ENCODE results near the gene MAP3K12. TPM values are rescaled to one million over a fixed set of nuclear protein-coding genes. Genes with fewer than 3 reads are reported as not detected.

MAP3K12 gene
- total and polyA plus RNA-seq, 10 of the 15 experiments (the other 5 are each of a cell fraction or from before 2014, with no cell fraction given) = 0.45 to 14.9 (median 6.9) TPM

- TF ChIP-seq ZBTB40 (IDR thresholded peaks at IDR 0.05; ENCODE audit: borderline replicate concordance) (no peak), ZNF622 (IDR thresholded peaks at IDR 0.05) (no peak), CBX5 (IDR thresholded peaks at IDR 0.05; ENCODE audit: low read depth) (0 out of 2 replicates have a peak, but pooled peaks have one; percentile 45), NFXL1 (IDR thresholded peaks at IDR 0.05; ENCODE audit: borderline replicate concordance) (no peak), ATF7 (IDR thresholded peaks at IDR 0.05; ENCODE audit: low read depth) (no peak), TARDBP (IDR thresholded peaks at IDR 0.05; ENCODE audit: borderline replicate concordance) (no peak), BMI1 (IDR thresholded peaks at IDR 0.05; ENCODE audit: borderline replicate concordance) (no peak), POLR2A (IDR thresholded peaks at IDR 0.05; ENCODE audit: low read depth, low read length) (no peak), IRF4 (IDR thresholded peaks at IDR 0.05; ENCODE audit: low read depth, low read length) (0 out of 2 replicates have a peak, but pooled peaks have one; percentile 11), ZBTB4 (CRISPR knock-in tag; IDR thresholded peaks at IDR 0.05) (no peak), ZSCAN29 (IDR thresholded peaks at IDR 0.05) (no peak), POLR2AphosphoS5 (IDR thresholded peaks at IDR 0.05; ENCODE audit: low read length) (no peak), ZNF217 (IDR thresholded peaks at IDR 0.05) (no peak)
- TF ChIP-seq, protein P1, sequence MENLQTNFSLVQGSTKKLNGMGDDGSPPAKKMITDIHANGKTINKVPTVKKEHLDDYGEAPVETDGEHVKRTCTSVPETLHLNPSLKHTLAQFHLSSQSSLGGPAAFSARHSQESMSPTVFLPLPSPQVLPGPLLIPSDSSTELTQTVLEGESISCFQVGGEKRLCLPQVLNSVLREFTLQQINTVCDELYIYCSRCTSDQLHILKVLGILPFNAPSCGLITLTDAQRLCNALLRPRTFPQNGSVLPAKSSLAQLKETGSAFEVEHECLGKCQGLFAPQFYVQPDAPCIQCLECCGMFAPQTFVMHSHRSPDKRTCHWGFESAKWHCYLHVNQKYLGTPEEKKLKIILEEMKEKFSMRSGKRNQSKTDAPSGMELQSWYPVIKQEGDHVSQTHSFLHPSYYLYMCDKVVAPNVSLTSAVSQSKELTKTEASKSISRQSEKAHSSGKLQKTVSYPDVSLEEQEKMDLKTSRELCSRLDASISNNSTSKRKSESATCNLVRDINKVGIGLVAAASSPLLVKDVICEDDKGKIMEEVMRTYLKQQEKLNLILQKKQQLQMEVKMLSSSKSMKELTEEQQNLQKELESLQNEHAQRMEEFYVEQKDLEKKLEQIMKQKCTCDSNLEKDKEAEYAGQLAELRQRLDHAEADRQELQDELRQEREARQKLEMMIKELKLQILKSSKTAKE (IDR thresholded peaks at IDR 0.05; ENCODE audit: low read depth, poor library complexity, severe bottlenecking) = peak; percentile 51
- TF ChIP-seq, protein P2, sequence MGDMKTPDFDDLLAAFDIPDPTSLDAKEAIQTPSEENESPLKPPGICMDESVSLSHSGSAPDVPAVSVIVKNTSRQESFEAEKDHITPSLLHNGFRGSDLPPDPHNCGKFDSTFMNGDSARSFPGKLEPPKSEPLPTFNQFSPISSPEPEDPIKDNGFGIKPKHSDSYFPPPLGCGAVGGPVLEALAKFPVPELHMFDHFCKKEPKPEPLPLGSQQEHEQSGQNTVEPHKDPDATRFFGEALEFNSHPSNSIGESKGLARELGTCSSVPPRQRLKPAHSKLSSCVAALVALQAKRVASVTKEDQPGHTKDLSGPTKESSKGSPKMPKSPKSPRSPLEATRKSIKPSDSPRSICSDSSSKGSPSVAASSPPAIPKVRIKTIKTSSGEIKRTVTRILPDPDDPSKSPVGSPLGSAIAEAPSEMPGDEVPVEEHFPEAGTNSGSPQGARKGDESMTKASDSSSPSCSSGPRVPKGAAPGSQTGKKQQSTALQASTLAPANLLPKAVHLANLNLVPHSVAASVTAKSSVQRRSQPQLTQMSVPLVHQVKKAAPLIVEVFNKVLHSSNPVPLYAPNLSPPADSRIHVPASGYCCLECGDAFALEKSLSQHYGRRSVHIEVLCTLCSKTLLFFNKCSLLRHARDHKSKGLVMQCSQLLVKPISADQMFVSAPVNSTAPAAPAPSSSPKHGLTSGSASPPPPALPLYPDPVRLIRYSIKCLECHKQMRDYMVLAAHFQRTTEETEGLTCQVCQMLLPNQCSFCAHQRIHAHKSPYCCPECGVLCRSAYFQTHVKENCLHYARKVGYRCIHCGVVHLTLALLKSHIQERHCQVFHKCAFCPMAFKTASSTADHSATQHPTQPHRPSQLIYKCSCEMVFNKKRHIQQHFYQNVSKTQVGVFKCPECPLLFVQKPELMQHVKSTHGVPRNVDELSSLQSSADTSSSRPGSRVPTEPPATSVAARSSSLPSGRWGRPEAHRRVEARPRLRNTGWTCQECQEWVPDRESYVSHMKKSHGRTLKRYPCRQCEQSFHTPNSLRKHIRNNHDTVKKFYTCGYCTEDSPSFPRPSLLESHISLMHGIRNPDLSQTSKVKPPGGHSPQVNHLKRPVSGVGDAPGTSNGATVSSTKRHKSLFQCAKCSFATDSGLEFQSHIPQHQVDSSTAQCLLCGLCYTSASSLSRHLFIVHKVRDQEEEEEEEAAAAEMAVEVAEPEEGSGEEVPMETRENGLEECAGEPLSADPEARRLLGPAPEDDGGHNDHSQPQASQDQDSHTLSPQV (IDR thresholded peaks at IDR 0.05) = 0 out of 2 replicates have a peak, but pooled peaks have one; percentile 81
These were observed 44.3 kb upstream of the MAP3K12 start (continued) for GRCh38 chr12:53543539-53543938.
